HG03175 (cell line): ENCODE results near the gene RSRC1.
"Not testable (repeated sequence)": the region's sequence is repeated elsewhere in the genome, so short reads cannot be mapped to it uniquely, and the experiment has no call there.

ENCODE experiments used
- ATAC-seq: cut with Tn5 transposase; IDR thresholded peaks from one replicate; pipeline ENCODE4 v1.9.1; 2021; ENCODE audit warnings: mild to moderate bottlenecking, moderate library complexity; ENCODE audit not compliant: unreplicated experiment

The RSRC1 gene

GRCh38 chr3:158100681-158101080 is 9.2 kb upstream of the RSRC1 start:
- no peak for ATAC-seq

GRCh38 chr3:158101335-158102241 is 8.3 kb upstream of the RSRC1 start:
- no peak for ATAC-seq

GRCh38 chr3:158102242-158103080 is 7.4 kb upstream of the RSRC1 start:
- no peak for ATAC-seq

DNA sequence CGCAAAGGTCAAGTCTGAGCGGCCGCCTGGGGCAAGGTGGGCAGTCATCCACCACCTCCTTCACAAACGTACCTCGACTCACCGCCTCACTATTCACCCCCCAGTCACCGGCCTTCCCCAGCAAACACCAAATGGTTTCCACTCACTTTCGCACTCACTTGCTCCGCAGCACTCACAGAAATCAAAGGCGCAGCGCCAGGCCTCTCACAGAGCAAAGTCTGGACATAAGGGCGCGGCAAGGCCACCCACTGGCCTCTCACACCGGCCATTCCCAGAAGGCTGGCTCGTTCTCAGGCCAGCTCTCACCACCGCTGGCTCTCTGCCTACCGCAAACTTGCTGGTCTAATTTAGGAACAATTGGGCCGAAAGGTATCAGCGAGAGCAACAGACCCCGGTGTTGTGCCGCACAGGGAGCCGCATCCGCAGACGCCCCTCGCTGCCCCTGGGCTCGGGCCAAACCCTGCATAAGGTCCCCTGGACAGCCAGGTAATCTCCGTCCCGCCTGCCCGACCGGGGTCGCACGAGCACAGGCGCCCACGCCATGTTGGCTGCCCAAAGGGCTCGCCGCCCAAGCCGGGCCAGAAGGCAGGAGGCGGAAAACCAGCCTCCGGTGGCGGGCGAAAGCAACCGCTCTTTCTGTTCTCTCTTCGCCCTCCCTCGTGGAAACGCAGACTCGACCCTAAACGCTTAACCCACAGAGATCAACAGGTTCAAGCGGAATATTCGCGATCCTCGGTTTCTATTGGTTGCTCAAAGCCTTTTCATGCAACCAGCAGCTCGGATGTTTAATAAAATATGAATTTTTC is 6.6 kb upstream of the RSRC1 start:
- no peak for ATAC-seq

DNA sequence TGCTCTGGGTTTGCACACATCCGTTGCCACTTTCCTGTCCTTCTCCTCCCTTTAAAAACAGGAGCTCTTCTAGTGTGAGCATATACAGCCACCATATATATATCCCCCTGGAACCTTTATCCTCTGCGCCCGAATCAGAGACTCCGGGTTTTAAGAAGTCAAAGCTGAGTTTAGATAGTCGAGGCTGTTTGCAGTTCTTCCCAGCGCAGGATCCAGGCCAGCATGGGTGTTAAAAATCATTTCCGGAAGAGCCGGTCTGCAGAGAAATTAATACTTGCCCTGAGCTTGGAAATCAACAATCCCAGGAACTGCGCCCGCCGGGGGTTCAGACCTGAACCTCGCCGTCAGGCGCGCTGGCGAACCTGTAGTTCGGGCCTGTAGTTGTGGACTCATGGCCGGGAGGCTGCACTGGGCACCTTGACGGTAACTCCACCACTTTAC is 6.0 kb upstream of the RSRC1 start:
- ATAC-seq: no peak

DNA sequence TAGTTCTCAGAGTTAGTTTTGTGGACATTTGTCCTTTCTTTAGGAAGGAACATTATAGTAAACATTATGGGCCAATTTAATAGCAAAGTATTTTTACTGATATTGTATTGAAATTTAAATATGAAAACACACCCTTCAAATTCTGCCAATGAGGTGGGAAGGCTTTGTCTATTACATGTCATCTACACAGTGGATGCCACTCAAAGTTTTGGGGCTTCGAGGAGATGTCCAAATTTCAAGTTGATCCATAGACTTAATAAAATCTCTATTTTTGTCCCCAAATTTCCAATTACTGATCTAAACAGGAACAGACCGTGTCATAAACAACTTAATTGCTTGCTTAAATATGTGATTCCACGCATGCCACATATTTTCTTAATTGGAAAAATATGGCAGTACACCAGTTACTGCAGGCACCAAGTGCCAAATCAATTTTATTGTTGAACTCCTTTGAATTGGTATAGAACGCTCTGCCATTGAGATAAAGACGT is 5.4 kb upstream of the RSRC1 start:
- ATAC-seq: no peak

GRCh38 chr3:158105119-158105709 is 4.7 kb upstream of the RSRC1 start:
- no peak for ATAC-seq

DNA sequence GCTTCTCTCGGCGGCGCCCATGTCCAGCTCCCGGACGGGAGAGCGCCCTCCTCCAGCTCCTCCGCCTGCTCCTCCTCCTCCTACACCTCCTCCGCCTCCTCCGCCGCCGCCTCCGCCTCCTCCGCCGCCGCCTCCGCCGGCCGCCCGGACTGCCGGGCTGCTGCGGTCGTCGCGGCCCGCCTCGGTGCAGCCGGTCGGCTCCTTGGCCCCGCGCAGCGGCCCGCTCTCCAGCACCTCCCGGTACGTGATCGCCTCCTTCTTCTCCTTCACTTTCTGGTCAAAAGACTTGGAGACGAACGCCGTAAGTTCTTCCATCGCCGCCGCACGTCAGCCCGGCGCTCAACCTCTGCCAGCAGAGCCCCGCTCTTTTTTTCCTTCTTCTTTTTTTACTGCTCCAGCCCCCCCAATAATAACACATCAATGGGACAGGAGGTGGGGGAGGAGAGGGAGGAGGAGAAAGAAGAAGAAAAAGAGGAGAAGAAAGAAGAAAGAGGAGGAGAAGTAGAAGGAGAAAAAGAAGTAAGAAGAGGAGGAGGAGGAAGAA is 4.1 kb upstream of the RSRC1 start:
- ATAC-seq: no peak

- no peak for ATAC-seq
These were observed 3.0 kb upstream of the RSRC1 start for GRCh38 chr3:158106766-158107471.

GRCh38 chr3:158107605-158108444 is 2.1 kb upstream of the RSRC1 start:
- no peak for ATAC-seq

DNA sequence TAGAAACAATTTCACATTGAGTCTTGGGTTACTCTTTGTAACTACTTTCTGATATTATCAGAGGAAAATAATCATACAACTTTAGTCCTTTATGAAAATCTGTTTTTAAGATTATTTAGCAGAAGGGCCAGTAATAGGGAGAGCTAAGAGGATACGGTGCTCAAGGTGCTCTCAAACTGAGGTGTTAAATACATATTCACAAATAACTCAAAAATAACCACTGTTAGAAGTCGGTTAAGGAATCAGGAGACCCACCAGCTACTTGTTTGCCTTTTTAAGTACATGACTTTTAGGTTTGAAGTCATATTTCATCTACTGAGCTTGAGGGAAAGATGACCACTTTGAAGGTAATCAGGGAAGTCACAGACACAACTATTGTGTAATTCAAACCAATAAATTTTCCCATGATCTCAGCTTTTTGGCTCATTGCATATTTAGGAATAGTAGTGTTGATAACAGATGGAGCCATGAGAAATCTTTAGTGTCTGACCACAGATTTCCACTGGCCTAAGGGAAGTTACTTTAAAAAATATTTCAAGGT is 1.4 kb upstream of the RSRC1 start:
- no peak for ATAC-seq

- peak; percentile 2 for ATAC-seq
These were observed 540 bp upstream of the RSRC1 start for GRCh38 chr3:158109295-158109803.

- ATAC-seq: no peak
These were observed 749 bp downstream of the RSRC1 start for GRCh38 chr3:158110658-158111018.

DNA sequence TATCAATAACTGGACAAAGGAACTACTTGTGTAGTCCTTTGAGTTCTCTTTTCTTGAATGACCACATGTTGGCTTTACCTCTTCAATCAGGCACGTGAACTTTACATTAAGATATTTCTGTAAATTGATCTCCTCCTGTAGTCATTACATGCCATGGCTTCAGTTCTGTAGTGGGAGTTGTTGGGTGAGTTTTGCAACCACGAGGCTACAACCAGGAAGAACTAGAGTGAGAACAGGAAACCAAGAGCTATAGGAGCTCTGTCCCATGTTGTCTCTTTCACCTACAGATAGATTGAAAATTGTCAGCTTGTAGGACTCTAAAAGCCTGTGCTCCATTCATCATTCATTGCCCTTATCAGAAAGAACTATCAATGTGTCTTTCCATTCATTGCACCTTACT is 2.0 kb downstream of the RSRC1 start:
- no peak for ATAC-seq

- not testable (repeated sequence) for ATAC-seq
These were observed 3.7 kb downstream of the RSRC1 start for GRCh38 chr3:158113595-158113994.

- ATAC-seq: no peak
These were observed 10.4 kb downstream of the RSRC1 start for GRCh38 chr3:158120330-158120729.

DNA sequence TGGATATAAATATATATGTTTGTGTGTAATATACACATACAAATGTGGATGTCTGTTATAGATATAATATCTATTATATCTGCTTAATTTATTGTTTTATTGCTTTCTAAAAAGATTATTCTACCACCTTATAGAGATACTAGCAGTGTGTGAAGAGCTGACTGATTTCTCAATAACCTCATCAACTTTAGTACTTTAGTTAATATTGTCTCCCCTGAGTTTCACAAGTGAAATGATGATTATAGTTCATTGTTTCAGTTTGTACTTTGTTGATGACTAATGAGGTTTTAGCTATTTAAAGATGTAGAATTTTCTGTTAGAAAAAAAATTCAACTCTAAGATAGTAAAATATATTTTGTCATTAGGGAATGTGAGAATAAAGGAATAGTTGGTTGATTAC is 11.4 kb downstream of the RSRC1 start:
- peak; percentile 92 for ATAC-seq

GRCh38 chr3:158122721-158123120 is 12.8 kb downstream of the RSRC1 start:
- ATAC-seq: not testable (repeated sequence)
